GM11168 (cell line): ENCODE data around the gene ALOXE3.

ENCODE experiments used
- in situ Hi-C: fragments of 300-500 bp; cut with MboI; formaldehyde crosslinking; loops from one replicate; pipeline ENCODE4 v1.12.0; 2022; ENCODE audit warnings: low sequenced_read_pairs; ENCODE audit not compliant: unreplicated experiment

Gene ALOXE3

DNA sequence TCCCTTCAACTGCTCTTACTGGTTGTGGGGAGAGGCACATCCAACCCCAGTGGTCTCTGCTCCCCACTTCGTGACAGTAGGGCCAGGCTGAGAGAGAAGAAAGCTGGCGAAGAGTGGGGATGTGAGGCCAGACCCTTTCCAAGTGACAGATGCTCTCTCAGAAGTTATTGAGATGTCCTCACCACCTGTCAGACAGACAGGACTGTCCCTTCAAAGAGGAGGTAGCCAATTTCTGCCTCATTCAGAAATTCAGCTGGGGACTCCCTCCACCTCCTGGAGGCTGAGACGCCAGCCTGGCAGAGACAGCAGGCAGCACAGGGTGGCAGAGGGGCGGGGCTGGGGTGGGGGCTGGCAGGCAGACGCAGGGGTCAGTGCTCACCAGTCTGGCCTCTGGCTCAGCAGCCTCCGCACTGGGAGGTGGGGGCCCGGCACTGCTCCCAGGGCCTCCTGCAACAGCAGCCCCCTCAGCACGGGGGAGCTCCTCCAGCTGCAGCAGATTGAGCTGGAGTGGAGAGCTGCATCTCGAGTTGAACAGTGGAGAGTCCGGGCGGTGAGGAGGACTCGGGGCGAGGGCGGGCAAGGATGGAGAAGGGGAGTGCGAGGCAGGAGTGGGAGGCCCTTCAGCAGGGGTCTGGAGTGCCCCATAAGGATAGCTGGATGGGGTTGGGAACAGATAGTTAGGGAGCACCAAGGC lies 24.7 kb upstream of the ALOXE3 start:
- in situ Hi-C loops: no loop called here

- in situ Hi-C loops: no loop called here
Observed at GRCh38 chr17:8142158-8142886, 24.0 kb upstream of the ALOXE3 start.

DNA sequence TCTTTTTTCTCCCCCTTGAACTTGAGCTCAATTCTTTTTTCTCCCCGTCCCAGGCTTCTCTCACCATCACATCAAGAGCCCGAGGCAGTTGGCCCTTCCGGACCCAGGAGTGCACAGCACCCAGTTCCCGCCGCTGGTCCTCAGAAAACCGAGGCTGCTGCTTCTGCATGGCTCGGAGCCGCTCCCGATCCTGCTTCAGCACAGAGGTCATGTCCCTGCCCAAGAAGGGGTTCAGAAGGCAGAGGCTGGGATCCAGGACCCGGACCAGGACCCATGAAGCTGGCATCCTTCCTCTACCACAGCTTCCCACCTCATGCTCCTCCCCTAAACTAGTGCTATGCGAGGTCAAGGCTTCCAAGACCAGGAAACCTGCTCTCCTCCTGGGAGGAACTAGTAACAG lies 23.4 kb upstream of the ALOXE3 start:
- in situ Hi-C loops: no loop called here

DNA sequence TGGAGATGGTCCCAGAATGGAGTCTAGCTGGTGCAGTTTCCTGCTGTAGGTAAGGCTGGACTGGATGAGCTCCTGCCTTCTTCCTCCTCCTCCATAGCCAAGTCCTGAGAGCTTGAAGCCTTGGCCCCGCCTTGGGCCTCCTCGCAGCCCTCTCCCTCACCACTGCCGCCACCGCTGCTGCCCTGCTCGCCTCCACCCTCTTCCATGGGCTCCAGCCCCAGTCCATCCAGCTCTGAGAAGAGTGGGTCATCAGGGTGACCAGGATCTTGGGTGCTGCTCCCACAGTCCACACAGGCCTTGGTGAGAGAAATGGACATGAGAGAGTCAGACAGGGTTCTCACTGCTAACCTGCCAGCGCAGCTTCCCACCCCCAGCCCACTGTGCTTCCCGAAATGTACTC lies 22.7 kb upstream of the ALOXE3 start:
- in situ Hi-C loops: no loop called here

GRCh38 chr17:8140065-8141029 lies 22.0 kb upstream of the ALOXE3 start:
- in situ Hi-C loops: no loop called here

- in situ Hi-C loops: no loop called here
Observed at GRCh38 chr17:8138672-8139371, 20.5 kb upstream of the ALOXE3 start.

GRCh38 chr17:8138374-8138671 lies 20.0 kb upstream of the ALOXE3 start:
- in situ Hi-C loops: no loop called here

- in situ Hi-C loops: no loop called here
Observed at GRCh38 chr17:8137645-8138373, 19.5 kb upstream of the ALOXE3 start.

GRCh38 chr17:8133941-8134340 lies 15.6 kb upstream of the ALOXE3 start:
- in situ Hi-C loops: no loop called here

DNA sequence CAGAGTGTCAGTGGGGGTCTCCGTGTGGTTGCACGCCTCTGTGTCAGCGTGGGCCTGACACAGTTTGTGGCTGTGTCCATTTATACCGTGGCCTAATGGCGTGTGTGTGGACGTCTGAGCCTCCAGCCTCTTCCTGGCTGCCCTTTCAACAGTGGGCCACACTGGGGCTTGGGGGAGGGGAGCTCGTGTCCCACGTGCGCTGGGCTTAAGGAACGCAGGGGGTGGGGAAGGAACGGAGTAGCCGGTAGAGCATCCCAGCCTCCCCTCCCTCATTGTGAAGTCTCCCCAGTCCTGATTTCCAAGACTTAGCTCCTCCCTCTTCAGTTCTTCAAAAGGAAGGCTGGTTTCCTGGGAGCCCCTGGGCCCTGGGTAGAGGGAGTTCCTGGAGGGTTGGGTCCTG lies 15.1 kb upstream of the ALOXE3 start:
- in situ Hi-C loops: no loop called here

- in situ Hi-C loops: no loop called here
Observed at GRCh38 chr17:8131844-8132441, 13.6 kb upstream of the ALOXE3 start.

GRCh38 chr17:8128125-8128784 lies 9.9 kb upstream of the ALOXE3 start:
- in situ Hi-C loops: no loop called here

GRCh38 chr17:8126491-8127066 lies 8.3 kb upstream of the ALOXE3 start:
- in situ Hi-C loops: no loop called here

GRCh38 chr17:8125947-8126490 lies 7.7 kb upstream of the ALOXE3 start:
- in situ Hi-C loops: no loop called here

DNA sequence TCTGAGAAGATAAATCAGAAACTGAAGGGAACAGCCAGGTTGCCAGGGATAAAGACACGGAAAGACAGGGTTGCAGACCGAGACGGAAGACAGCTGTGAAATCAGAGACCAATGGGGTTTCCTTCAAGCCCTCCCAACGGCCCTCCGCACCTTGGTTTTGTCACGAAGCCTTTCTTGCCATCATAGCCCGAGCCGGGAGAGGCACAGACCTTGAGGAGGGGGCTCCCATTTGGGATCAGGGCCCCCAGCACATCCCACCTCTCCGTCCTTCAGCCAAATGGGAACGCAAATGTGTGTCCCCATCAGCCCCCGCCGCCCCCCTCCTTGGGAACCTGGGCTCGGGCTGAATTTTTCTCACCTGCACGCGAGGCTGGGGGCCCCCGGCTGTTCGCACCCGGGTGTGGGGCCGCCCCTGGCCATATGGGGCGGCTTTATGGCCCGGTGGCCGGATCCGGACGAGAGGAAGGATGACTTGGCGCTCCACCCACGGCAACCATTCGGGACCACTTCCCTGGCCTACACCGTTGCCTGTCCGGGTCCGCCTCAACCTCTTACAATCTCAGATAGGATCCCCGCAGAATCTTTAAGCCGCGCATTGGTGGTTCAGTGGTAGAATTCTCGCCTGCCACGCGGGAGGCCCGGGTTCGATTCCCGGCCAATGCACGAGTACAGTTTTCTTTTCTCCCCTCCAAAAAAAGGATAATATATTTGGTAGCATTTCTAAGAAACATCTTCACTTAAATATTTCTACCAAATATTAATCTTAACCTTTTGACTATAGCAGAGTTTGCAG lies 7.0 kb upstream of the ALOXE3 start:
- in situ Hi-C loops: no loop called here

DNA sequence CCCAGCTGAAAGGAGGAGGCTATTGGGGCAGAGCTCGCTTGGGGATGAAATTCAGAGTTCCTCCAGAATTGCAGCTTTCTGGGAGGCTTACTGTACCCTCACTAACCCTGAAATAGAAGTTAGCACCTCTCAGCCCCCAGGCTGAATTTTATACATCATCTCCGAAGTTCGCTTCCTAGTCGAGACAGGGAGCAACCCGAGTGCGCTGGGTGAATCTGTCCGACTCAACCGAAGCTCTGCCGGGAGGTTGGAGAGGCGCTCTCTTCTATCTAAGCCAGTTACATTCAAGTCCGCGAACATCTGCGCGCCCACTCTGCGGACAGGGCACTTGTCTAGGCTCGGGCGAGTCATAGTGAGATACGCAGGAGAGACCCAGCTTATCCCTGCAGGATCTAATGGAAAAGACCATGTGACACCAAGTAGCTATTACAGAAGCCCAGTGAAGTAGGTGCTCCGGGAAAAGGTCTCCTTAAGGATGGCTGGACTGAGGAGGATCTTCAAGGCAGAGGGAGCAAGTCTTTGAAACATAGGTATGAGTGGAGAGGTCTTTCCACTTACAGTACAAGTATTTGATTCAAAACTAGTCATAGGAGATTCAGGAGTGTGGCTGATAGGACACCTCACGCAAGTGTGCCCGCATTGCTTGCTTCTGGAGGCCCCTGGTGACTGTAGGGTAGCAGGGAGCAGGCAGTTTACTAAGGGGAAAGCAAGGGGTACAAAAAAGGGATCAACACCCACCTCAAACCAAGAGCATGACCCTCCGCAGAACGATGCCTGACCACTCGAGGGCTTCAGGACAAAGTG lies 6.2 kb upstream of the ALOXE3 start:
- in situ Hi-C loops: no loop called here
